Dermis blood vessel endothelial cell (primary cell): ENCODE data around the gene EFCC1. TPM values are rescaled to one million over a fixed set of nuclear protein-coding genes. Genes with fewer than 3 reads are reported as not detected.

ENCODE experiments used
- DNase-seq: peaks from one replicate; pipeline ENCODE4 v3.0.0; 2010
- total RNA-seq: library from RNA; depleted of rRNA; stranded (reverse); fragments of >200 nt; gene quantifications from 2 replicates; pipeline ENCODE4 v1.2.3, GENCODE V29; 2014

The EFCC1 gene
- total RNA-seq, 1 donor from 2014 or later, result 12.1 TPM

GRCh38 chr3:128994581-128995546, 6.2 kb upstream of the EFCC1 start:
- no peak for DNase-seq

DNA sequence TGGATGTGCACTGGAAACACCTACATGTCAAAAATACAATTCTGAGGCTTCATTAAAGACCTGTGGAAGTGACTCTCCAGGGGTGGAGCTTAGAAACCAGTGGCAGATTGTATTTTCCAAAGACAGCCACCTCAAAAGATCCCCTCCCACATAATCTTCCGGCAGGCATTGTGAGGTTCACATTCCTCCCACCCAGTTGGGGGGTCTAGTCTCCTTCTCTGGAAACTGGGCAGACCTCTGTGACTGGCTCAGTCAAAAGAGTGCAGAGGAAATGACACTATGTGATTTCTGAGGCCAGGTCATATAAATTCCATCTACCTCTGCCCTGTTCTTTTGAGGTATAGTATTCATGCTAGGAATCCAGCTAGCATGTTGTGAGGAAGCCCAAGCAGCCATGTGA, 5.4 kb upstream of the EFCC1 start:
- DNase-seq, result no peak

DNA sequence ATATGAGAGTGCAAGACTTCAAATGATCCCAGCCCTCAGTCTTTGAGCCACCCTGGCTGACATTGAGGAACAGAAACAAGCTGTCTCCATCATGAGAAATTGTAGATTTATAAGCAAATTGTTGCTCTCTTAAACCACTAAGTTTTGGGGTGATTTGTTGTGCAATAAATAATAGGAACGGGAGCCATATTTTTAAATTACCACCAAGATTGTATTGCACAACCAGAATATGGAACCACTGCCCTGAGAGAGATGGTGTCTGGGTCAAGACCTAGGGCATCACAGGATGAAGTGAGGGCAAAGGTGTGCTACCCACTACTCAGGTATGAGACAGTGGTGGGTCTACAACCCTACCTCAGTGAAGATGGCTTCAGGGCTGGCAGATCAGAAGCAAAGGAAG, 4.9 kb upstream of the EFCC1 start:
- DNase-seq, result no peak

- no peak for DNase-seq
Observed at GRCh38 chr3:128996726-128997125, 4.4 kb upstream of the EFCC1 start.

DNA sequence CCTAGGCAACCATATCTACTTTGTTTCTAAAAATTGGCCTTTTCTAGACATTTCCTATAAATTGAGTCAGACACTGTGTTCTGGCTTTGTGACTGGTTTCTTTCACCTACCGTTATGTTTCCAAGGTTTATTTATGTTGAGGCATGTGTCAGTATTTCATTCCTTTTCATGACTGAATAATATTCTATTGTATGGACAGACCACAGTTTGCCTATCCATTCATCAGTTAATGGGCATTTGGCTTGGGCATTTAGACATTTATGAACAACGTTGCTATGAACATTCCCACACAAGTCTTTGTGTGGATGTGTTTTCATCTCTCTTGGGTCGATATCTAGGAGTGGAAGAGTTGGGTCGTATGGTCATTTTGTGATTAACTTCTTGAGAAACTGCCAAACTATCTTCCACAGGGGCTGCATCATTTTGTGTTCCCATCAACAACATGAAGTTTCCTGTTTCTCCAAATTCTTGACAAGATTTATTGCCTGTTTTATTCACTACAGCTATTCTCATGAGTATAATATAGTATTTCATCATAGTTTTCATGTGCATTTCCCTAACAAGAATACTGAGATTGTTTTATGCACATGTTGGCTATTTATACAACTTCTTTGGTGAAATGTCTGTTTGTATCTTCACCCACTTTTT, 3.5 kb upstream of the EFCC1 start:
- no peak for DNase-seq

DNA sequence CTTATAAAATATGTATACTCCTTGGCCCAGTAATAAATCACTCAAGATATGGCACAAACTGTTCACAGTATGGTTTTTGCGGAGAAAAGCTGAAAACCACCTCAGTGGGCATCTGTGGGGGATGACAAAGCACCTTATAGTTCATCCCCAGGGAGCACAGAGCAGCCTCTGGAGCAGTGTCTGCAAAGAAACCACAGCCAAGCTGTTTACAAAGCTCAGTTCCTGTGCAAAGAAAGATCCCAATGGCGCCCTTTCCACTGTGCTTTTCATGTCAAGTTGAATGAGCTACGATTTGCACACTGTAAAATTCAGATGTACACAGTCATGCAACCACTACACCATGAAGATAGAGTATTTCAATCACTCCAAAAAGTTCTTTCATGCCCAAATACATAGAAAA, 2.5 kb upstream of the EFCC1 start:
- no peak for DNase-seq

- no peak for DNase-seq
Observed at GRCh38 chr3:128999102-128999501, 2.0 kb upstream of the EFCC1 start.

DNA sequence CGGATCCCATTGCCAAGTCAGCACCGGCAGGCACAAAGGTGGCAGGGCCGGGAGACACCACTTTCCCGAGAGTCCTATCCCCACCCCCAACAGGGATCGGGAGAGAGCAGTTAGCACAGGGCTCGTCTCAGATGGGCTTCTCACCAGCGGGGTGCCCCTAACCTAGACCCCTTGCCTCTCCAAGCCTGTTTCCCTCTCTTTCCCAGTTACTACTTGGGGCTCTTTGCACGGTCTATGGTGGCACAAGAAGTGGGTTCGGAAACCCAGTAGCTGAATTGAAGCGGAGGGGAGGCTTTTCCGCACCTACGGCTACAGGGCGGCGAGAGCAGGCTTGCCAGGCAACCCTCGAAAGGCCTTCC, 383 bp upstream of the EFCC1 start:
- DNase-seq, result no peak

DNA sequence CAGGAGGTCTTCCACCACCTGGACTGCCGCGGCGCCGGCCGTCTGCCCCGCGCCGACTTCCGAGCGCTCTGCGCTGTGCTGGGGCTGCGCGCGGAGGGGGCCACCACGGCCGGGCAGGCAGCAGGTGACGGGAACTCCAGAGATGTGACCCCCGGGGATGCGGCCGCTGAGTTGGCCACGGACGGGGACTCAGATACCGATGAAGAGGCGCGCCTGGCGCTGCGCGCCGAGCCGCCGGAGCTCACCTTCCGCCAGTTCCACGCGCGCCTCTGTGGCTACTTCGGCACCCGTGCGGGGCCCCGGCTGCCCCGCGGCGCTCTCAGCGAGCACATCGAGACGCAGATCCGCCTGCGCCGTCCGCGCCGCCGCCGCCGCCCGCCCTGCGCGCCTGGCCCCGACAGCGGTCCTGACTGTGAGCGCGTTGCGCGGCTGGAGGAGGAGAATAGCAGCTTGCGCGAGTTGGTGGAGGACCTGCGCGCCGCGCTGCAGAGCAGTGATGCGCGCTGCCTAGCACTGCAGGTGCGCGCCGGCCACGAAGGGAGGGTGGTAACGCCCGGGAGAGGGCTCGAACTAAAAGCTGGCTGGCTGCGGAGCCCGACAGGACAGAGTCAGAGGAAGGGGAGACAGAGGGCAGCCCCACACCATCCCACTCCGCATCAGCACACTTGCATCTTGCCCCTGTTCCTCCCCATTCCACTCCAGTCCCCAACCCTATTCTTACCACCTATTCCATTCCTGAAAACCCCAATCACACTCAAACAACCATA, 885 bp downstream of the EFCC1 start:
- peak; percentile 67 for DNase-seq

DNA sequence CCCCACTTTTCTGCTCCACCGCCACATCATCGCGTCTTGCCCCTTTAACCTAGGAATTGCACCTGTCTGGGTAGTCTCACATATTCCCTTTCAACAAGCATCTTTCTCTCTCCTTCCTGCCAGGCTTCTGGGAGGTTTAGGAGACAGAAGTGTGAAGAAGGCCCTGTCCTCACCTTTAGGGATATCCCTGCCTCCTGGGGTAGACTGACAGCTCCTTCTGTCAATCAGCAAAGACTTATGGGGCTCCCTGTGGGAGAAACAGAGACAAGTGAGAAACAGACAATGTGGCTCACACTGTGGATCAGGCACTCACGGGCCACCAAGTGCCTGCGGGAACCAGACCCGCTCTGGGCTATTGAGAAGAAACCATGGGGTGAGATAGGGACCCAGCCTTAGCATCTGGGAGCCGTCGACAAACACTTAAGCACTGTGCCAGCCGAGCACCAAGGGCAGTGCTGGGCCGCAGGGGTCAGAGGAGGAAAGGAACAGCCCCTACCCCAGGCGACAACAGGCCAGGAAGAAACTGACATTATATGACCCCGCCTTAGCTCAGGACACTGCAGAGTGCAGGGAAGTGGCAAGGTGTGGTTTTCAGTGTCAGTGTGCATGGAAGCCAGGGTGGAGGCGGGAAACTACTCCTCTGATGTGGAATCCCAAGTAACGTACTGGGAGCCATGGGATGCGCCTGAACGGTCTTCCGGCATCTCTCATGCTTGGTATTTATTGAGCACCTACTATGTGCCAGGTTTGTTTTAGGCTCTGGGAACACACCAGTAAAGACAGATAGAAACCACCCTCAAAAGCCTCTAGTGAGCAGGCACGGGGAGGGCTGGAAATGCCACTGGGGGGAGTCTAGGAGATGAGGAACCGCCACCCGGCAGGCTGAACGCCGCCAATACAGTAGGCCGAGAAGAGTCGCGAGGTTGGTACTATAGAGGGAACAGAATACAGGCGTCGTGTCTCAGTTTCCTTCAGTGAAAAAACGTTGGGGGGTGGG, 1.8 kb downstream of the EFCC1 start:
- no peak for DNase-seq

DNA sequence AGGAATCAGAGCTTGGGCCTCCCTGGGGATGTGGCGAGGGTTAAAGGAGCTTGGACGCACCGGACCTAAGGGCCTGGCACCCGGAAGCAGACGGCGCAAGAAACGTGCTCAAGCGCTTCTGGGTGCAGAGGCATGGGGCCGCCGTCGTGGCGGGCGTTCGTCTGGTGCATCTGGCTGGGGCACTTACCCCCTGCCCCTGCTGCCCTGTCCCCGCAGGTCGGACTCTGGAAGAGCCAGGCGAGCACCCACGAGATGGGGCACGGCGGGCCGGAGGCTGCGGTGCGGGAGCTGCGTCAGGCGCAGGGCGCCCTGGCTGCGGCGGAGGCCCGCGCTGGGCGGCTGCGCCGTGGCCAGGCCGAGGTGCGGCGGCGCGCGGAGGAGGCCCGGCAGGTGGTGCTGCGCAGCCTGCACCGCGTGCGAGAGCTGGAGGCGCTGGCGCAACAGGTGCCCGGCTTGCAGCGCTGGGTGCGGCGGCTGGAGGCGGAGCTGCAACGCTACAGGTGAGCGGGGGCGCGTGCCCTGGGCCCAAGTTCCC, 2.5 kb downstream of the EFCC1 start:
- DNase-seq, result no peak

GRCh38 chr3:129004639-129005295, 3.7 kb downstream of the EFCC1 start:
- peak; percentile 75 for DNase-seq

GRCh38 chr3:129005526-129006303, 4.6 kb downstream of the EFCC1 start:
- peak; percentile 74 for DNase-seq

DNA sequence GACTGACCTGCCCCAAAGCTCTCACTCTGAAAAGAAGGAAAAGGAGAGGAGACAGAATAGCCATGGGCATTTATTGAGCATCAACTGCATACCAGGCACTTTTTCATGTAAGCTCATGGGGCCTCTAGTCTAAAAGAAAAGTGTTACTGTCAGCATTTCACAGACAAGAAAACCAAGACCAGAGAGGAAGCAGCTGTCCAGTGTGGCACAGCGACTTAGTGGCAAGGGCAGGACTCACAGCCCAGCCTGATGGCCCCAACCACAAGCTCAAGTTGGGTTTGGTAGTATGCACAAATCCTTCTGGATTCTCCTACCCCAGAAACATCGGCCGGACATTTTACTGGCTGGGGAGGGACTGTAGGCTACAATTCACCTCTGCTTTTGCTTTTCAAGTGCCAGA, 5.8 kb downstream of the EFCC1 start:
- no peak for DNase-seq

GRCh38 chr3:129007792-129008191, 6.7 kb downstream of the EFCC1 start:
- no peak for DNase-seq

- DNase-seq, result no peak
Observed at GRCh38 chr3:129009266-129009665, 8.2 kb downstream of the EFCC1 start.

GRCh38 chr3:129010310-129010956, 9.3 kb downstream of the EFCC1 start:
- DNase-seq, result no peak

DNA sequence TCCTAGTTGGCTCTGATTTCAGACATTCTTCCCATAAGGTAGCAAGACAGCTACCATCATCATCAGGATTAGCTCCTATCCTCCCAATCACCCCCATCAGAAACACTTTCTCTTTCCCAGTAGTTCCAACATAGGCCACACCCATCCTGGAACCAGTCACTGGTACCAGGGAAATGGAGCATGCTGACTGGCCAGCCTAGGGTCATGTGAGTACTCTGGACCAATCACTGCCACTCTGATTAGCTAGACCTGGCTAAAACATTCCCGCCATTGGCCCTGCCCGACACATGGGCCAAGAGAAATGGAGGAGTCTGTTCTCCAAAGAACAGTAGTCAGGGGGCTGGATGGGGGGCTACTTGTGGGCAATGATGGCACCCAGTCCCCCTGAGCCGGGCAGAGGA, 12.4 kb downstream of the EFCC1 start:
- DNase-seq, result peak; percentile 33

- DNase-seq, result peak; percentile 37
Observed at GRCh38 chr3:129014148-129014547, 13.0 kb downstream of the EFCC1 start.

DNA sequence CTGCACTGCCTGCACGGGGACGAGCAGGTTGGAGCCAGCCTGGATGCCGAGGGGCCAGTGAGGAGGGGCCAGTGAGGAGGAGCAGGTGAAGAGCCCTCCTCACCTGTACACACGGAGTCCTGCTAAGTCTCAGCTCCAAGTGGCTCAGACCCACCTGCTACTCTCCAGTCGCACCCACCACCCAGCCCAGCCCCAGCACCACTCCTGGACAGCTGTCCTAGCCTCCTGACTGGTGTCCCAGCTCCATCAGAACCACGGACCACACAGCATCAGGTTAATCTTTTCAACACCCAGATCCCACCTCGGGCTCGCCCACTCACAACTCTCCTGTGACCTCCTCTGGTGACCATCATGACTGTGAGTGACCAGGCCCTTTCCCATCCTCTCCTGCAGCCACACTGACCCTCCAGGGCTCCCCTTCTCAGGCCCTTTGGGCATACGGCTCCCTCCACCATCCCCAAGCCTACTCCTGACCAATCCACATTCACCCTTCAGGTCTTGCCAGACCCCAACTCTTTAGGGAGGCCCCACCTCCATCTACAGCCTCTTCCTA, 13.8 kb downstream of the EFCC1 start:
- no peak for DNase-seq
